ENCODE data around the gene GLG1.

DNA sequence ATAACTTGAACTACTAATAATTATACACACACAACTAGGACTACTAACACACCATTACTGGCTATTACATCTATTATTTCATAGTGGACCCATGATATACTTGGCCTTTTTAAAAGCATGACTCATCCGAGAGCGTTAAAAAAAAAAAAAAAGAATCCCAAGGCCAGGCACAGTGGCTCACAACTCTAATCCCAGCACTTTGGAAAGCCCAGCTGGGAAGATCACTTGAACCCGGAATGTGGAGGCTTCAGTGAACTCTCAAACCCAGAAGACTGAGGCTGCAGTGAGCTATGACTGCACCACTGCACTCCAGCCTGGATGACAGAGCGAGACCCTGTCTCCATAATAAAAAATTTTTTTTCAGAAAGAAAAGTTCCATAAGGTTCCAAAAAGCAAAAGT, 3.1 kb downstream of the GLG1 start:
- TF ChIP-seq YY1 (IDR thresholded peaks at IDR 0.05) (no peak), GABPA (IDR thresholded peaks at IDR 0.05 in 1 of 2, conservative IDR thresholded peaks at IDR 0.05 in 1 of 2) (no peak), TAF1 (conservative IDR thresholded peaks at IDR 0.05) (no peak), RAD21 (IDR thresholded peaks at IDR 0.05) (no peak), JUND (IDR thresholded peaks at IDR 0.05) (peak in 1 of 2 donors; percentile 33), NR2F2 (IDR thresholded peaks at IDR 0.05) (no peak), SP1 (IDR thresholded peaks at IDR 0.05) (no peak)
- TF ChIP-seq, protein P1, sequence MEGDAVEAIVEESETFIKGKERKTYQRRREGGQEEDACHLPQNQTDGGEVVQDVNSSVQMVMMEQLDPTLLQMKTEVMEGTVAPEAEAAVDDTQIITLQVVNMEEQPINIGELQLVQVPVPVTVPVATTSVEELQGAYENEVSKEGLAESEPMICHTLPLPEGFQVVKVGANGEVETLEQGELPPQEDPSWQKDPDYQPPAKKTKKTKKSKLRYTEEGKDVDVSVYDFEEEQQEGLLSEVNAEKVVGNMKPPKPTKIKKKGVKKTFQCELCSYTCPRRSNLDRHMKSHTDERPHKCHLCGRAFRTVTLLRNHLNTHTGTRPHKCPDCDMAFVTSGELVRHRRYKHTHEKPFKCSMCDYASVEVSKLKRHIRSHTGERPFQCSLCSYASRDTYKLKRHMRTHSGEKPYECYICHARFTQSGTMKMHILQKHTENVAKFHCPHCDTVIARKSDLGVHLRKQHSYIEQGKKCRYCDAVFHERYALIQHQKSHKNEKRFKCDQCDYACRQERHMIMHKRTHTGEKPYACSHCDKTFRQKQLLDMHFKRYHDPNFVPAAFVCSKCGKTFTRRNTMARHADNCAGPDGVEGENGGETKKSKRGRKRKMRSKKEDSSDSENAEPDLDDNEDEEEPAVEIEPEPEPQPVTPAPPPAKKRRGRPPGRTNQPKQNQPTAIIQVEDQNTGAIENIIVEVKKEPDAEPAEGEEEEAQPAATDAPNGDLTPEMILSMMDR (IDR thresholded peaks at IDR 0.05; ENCODE audit: low read depth, low read length, missing input control): no peak
- TF ChIP-seq, protein P2, sequence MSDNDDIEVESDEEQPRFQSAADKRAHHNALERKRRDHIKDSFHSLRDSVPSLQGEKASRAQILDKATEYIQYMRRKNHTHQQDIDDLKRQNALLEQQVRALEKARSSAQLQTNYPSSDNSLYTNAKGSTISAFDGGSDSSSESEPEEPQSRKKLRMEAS (IDR thresholded peaks at IDR 0.05): no peak
- TF ChIP-seq, protein P3, sequence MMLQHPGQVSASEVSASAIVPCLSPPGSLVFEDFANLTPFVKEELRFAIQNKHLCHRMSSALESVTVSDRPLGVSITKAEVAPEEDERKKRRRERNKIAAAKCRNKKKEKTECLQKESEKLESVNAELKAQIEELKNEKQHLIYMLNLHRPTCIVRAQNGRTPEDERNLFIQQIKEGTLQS (IDR thresholded peaks at IDR 0.05): no peak
